AG10803 (cell line): ENCODE measurements around the gene LYZL4.

Experiments used
- DNase-seq: peaks from one replicate; pipeline ENCODE4 v3.0.0; 2010; ENCODE audit warnings: low read depth
- H3K4me3 ChIP-seq: 2 replicates; pipeline ENCODE4 v1.5.1; 2011; ENCODE audit warnings: mild to moderate bottlenecking, low read length, control low read depth
- CTCF ChIP-seq: conservative IDR thresholded peaks from 2 replicates; pipeline ENCODE4 v1.5.1; 2011; ENCODE audit warnings: mild to moderate bottlenecking, low read length, control low read depth, inconsistent platforms

Gene LYZL4

GRCh38 chr3:42410370-42411131, at the start of gene LYZL4:
Gene LYZL4 (minus strand): TSS chr3:42410610. CDS start chr3:42407251, 3,359 bp downstream.
- no peak within 1 kb of the TSS for H3K4me3 ChIP-seq
- no peak for DNase-seq
- no peak for TF ChIP-seq CTCF

- DNase-seq, result no peak
- H3K4me3 ChIP-seq, result no peak overlapping the region
- TF ChIP-seq CTCF, result no peak
Measured at GRCh38 chr3:42459151-42459550, 48.7 kb upstream of the LYZL4 start.

- no peak for TF ChIP-seq CTCF
- DNase-seq, result no peak
- no peak overlapping the region for H3K4me3 ChIP-seq
Measured at GRCh38 chr3:42456211-42456610, 45.8 kb upstream of the LYZL4 start.

- no peak for TF ChIP-seq CTCF
- peak; percentile 3 for DNase-seq
- no peak overlapping the region for H3K4me3 ChIP-seq
Measured at GRCh38 chr3:42451546-42452230, 41.3 kb upstream of the LYZL4 start.

- no peak overlapping the region for H3K4me3 ChIP-seq
- peak; percentile 4 for DNase-seq
Measured at GRCh38 chr3:42451116-42451515, 40.7 kb upstream of the LYZL4 start.

GRCh38 chr3:42450567-42450966, 40.2 kb upstream of the LYZL4 start:
- no peak for TF ChIP-seq CTCF
- no peak for DNase-seq

More at GRCh38 chr3:42451116-42451515, 40.7 kb upstream of the LYZL4 start:
- TF ChIP-seq CTCF, result no peak

GRCh38 chr3:42447481-42447880, 37.1 kb upstream of the LYZL4 start:
- no peak for DNase-seq
- no peak for TF ChIP-seq CTCF

More at GRCh38 chr3:42450567-42450966, 40.2 kb upstream of the LYZL4 start:
- no peak overlapping the region for H3K4me3 ChIP-seq

More at GRCh38 chr3:42447481-42447880, 37.1 kb upstream of the LYZL4 start:
- no peak overlapping the region for H3K4me3 ChIP-seq
